KMS-11 (cell line): ENCODE data around the gene TMEM207.

Source experiments
- H2AFZ ChIP-seq: fragments of 200-600 bp; sonication (generic); 2 replicates; pipeline ENCODE4 v1.6.1; 2016; ENCODE audit warnings: antibody characterized with exemption, mixed run types, low read depth
- H3K27ac ChIP-seq: fragments of 200-600 bp; sonication (generic); 2 replicates; pipeline ENCODE4 v1.6.1; 2016; ENCODE audit warnings: mild to moderate bottlenecking, mixed run types
- H3K27me3 ChIP-seq: fragments of 200-600 bp; sonication (generic); 2 replicates; pipeline ENCODE4 v1.6.1; 2017; ENCODE audit warnings: mild to moderate bottlenecking, low read depth, mixed run types, moderate library complexity; ENCODE audit not compliant: insufficient read depth
- H3K36me3 ChIP-seq: fragments of 200-600 bp; sonication (generic); 2 replicates; pipeline ENCODE4 v1.6.1; 2017; ENCODE audit warnings: mild to moderate bottlenecking, mixed run types; ENCODE audit not compliant: insufficient read depth
- H3K4me1 ChIP-seq: fragments of 200-600 bp; sonication (generic); 2 replicates; pipeline ENCODE4 v1.6.1; 2016; ENCODE audit warnings: mild to moderate bottlenecking, low read depth, mixed run types; ENCODE audit not compliant: poor library complexity, severe bottlenecking
- H3K4me2 ChIP-seq: fragments of 200-600 bp; sonication (generic); 2 replicates; pipeline ENCODE4 v1.7.0; 2016; ENCODE audit warnings: mild to moderate bottlenecking, mixed run types
- H3K4me3 ChIP-seq: fragments of 200-600 bp; sonication (generic); IDR thresholded peaks from 2 replicates; pipeline ENCODE4 v1.6.1; 2017; ENCODE audit warnings: low read depth, low read length, mixed read lengths; ENCODE audit not compliant: insufficient read depth
- H3K79me2 ChIP-seq: fragments of 200-600 bp; sonication (generic); 2 replicates; pipeline ENCODE4 v1.6.1; 2016; ENCODE audit warnings: low read depth, mixed run types; ENCODE audit not compliant: insufficient read depth
- H3K9ac ChIP-seq: fragments of 200-600 bp; sonication (generic); 2 replicates; pipeline ENCODE4 v1.6.1; 2016; ENCODE audit warnings: mild to moderate bottlenecking, mixed run types
- H4K20me1 ChIP-seq: fragments of 200-600 bp; sonication (generic); 2 replicates; pipeline ENCODE4 v1.6.1; 2016; ENCODE audit warnings: mild to moderate bottlenecking, mixed run types; ENCODE audit not compliant: insufficient read depth
- TF ChIP-seq, protein P1 (sequence below): fragments of 200-600 bp; sonication (generic); conservative IDR thresholded peaks from 2 replicates; pipeline ENCODE4 v1.6.1; 2017; ENCODE audit warnings: low read depth, mild to moderate bottlenecking, antibody characterized with exemption, low read length, moderate library complexity, mixed read lengths

The TMEM207 gene

GRCh38 chr3:190381441-190381840 lies 68.3 kb downstream of the TMEM207 start:
- H3K4me2 ChIP-seq = no peak overlapping the region
- no peaks in the 10 kb centered on the region for H3K36me3 ChIP-seq
- TF ChIP-seq, protein P1, sequence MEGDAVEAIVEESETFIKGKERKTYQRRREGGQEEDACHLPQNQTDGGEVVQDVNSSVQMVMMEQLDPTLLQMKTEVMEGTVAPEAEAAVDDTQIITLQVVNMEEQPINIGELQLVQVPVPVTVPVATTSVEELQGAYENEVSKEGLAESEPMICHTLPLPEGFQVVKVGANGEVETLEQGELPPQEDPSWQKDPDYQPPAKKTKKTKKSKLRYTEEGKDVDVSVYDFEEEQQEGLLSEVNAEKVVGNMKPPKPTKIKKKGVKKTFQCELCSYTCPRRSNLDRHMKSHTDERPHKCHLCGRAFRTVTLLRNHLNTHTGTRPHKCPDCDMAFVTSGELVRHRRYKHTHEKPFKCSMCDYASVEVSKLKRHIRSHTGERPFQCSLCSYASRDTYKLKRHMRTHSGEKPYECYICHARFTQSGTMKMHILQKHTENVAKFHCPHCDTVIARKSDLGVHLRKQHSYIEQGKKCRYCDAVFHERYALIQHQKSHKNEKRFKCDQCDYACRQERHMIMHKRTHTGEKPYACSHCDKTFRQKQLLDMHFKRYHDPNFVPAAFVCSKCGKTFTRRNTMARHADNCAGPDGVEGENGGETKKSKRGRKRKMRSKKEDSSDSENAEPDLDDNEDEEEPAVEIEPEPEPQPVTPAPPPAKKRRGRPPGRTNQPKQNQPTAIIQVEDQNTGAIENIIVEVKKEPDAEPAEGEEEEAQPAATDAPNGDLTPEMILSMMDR = no peak
- H3K9ac ChIP-seq = no peak overlapping the region
- no peak overlapping the region for H3K4me3 ChIP-seq
- no peak overlapping the region for H2AFZ ChIP-seq
- no peaks in the 10 kb centered on the region for H3K79me2 ChIP-seq
- no peaks in the 10 kb centered on the region for H4K20me1 ChIP-seq
- H3K4me1 ChIP-seq = peaks cover 17% of the 10 kb centered on the region
- H3K27ac ChIP-seq = no peak overlapping the region
- no peaks in the 10 kb centered on the region for H3K27me3 ChIP-seq

DNA sequence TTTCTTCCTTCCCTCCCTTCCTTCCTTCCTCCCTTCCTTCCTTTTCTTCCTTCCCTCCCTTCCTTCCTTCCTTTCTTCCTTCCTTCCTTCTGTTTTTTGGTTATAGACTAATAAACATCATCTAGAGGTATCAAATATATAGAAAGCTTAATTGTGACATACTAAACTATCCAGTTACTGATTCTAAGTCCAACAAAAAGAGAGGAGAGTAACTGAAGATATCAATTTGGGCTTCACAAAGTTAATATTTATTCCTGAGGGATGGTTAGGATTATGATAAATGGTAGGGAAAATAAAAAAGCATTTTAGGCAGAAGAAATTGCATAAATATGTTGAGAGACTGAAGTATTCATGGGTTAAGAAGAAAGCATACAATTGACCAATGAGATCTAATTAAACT lies 69.5 kb downstream of the TMEM207 start:
- H3K36me3 ChIP-seq = no peaks in the 10 kb centered on the region
- TF ChIP-seq, protein P1 = no peak
- H2AFZ ChIP-seq = no peak overlapping the region
- no peak overlapping the region for H3K27ac ChIP-seq
- H3K9ac ChIP-seq = no peak overlapping the region
- no peaks in the 10 kb centered on the region for H4K20me1 ChIP-seq
- H3K79me2 ChIP-seq = no peaks in the 10 kb centered on the region
- no peaks in the 10 kb centered on the region for H3K27me3 ChIP-seq
- peaks cover 17% of the 10 kb centered on the region for H3K4me1 ChIP-seq
- H3K4me3 ChIP-seq = no peak overlapping the region
- H3K4me2 ChIP-seq = no peak overlapping the region
